CD1c-positive myeloid dendritic cell (primary cell): ENCODE data around the gene NR2F6.
"Not testable (repeated sequence)": the region's sequence is repeated elsewhere in the genome, so short reads cannot be mapped to it uniquely, and the experiment has no call there.

Source experiments
- DNase-seq: peaks from one replicate; pipeline ENCODE4 v3.0.0-alpha.2; 2016; ENCODE audit errors: extremely low spot score

The NR2F6 gene

GRCh38 chr19:17245535-17245984 lies at the start of gene NR2F6:
NR2F6 (minus strand) TSS chr19:17245919; CDS start chr19:17245220, 699 bp downstream.
- DNase-seq = peak; percentile 81

GRCh38 chr19:17294051-17294891 lies 48.6 kb upstream of the NR2F6 start:
- DNase-seq = peak; percentile 25

GRCh38 chr19:17293605-17294004 lies 47.9 kb upstream of the NR2F6 start:
- no peak for DNase-seq

GRCh38 chr19:17292301-17293074 lies 46.8 kb upstream of the NR2F6 start:
- DNase-seq = peak; percentile 87

- peak; percentile 79 for DNase-seq
These were observed 43.8 kb upstream of the NR2F6 start for GRCh38 chr19:17289489-17289888.

GRCh38 chr19:17286752-17287151 lies 41.0 kb upstream of the NR2F6 start:
- no peak for DNase-seq

- no peak for DNase-seq
These were observed 40.5 kb upstream of the NR2F6 start for GRCh38 chr19:17286263-17286662.

- DNase-seq = no peak
These were observed 39.9 kb upstream of the NR2F6 start for GRCh38 chr19:17285415-17286135.

- no peak for DNase-seq
These were observed 37.8 kb upstream of the NR2F6 start for GRCh38 chr19:17283504-17283996.

GRCh38 chr19:17282488-17283125 lies 36.9 kb upstream of the NR2F6 start:
- peak; percentile 82 for DNase-seq

- peak; percentile 84 for DNase-seq
These were observed 35.9 kb upstream of the NR2F6 start, which contains the start of gene ANKLE1 for GRCh38 chr19:17281391-17282304. ANKLE1 (plus strand) TSS chr19:17281901; CDS start chr19:17281921, 20 bp downstream.

GRCh38 chr19:17279436-17279835 lies 33.7 kb upstream of the NR2F6 start:
- DNase-seq = no peak

GRCh38 chr19:17275441-17276175 lies 29.9 kb upstream of the NR2F6 start:
- DNase-seq = no peak

- not testable (repeated sequence) for DNase-seq
These were observed 29.2 kb upstream of the NR2F6 start for GRCh38 chr19:17274892-17275291.

- DNase-seq = no peak
These were observed 23.0 kb upstream of the NR2F6 start for GRCh38 chr19:17268754-17269153.

GRCh38 chr19:17266975-17267788 lies 21.5 kb upstream of the NR2F6 start, which contains the start of gene BABAM1:
BABAM1 (plus strand) TSS chr19:17267443; CDS start chr19:17268807, 1,364 bp downstream.
- peak; percentile 98 for DNase-seq

GRCh38 chr19:17266589-17266974 lies 20.9 kb upstream of the NR2F6 start:
- no peak for DNase-seq

- no peak for DNase-seq
These were observed 20.3 kb upstream of the NR2F6 start for GRCh38 chr19:17266026-17266425.

GRCh38 chr19:17264641-17264979 lies 18.9 kb upstream of the NR2F6 start, which contains the start of gene USHBP1:
USHBP1 (minus strand) TSS chr19:17264745; CDS start chr19:17264299, 446 bp downstream.
- DNase-seq = no peak
